Renal cortex interstitium (tissue), 11 donors: ENCODE data around the gene ATF7. TPM values are rescaled to one million over a fixed set of nuclear protein-coding genes. Genes with fewer than 3 reads are reported as not detected.
"Not testable (repeated sequence)": the region's sequence is repeated elsewhere in the genome, so short reads cannot be mapped to it uniquely, and the experiment has no call there.

Source experiments
- DNase-seq, 11 donors: peaks; one replicate each; pipeline ENCODE4 v3.0.0-alpha.2; 2013; ENCODE audit warnings: low read depth in 9 of 11, low spot score in 4 of 11; ENCODE audit errors: extremely low read depth in 1 of 11
- polyA plus RNA-seq, 3 donors: library from polyadenylated mRNA; unstranded; fragments of 120-200 nt; gene quantifications; one replicate each; pipeline ENCODE4 v1.2.1, GENCODE V29; 2013; ENCODE audit not compliant: insufficient read length in 3 of 3

The ATF7 gene
- polyA plus RNA-seq, 3 donors: 41.3 to 43.9 (median 43.6) TPM

GRCh38 chr12:53643232-53643979 lies 17.2 kb upstream of the ATF7 start:
- no peak for DNase-seq

GRCh38 chr12:53638057-53638456 lies 11.9 kb upstream of the ATF7 start:
- DNase-seq: no peak

- DNase-seq: no peak
Measured at GRCh38 chr12:53636641-53637040, 10.5 kb upstream of the ATF7 start.

GRCh38 chr12:53635708-53636107 lies 9.5 kb upstream of the ATF7 start:
- DNase-seq: not testable (repeated sequence)

- no peak for DNase-seq
Measured at GRCh38 chr12:53631721-53632120, 5.5 kb upstream of the ATF7 start.

GRCh38 chr12:53627919-53628318 lies 1.7 kb upstream of the ATF7 start:
- no peak for DNase-seq

GRCh38 chr12:53626702-53627169 lies 554 bp upstream of the ATF7 start:
- DNase-seq: no peak

- no peak for DNase-seq
Measured at GRCh38 chr12:53625373-53625945, 723 bp downstream of the ATF7 start.

- DNase-seq: no peak
Measured at GRCh38 chr12:53624956-53625355, 1.2 kb downstream of the ATF7 start.

GRCh38 chr12:53624458-53624857 lies 1.7 kb downstream of the ATF7 start:
- DNase-seq: no peak

GRCh38 chr12:53623548-53624385 lies 2.4 kb downstream of the ATF7 start:
- peak in 6 of 11 donors; percentile 31 to 64 (median 46) for DNase-seq

- DNase-seq: no peak
Measured at GRCh38 chr12:53622724-53623123, 3.5 kb downstream of the ATF7 start.

GRCh38 chr12:53618275-53618674 lies 7.9 kb downstream of the ATF7 start:
- DNase-seq: no peak

GRCh38 chr12:53617700-53618099 lies 8.5 kb downstream of the ATF7 start:
- DNase-seq: no peak

GRCh38 chr12:53616950-53617349 lies 9.2 kb downstream of the ATF7 start:
- no peak for DNase-seq

GRCh38 chr12:53613821-53614220 lies 12.4 kb downstream of the ATF7 start:
- DNase-seq: no peak

GRCh38 chr12:53612978-53613377 lies 13.2 kb downstream of the ATF7 start:
- DNase-seq: no peak

- no peak for DNase-seq
Measured at GRCh38 chr12:53611304-53611703, 14.9 kb downstream of the ATF7 start.

GRCh38 chr12:53606688-53607087 lies 19.5 kb downstream of the ATF7 start:
- not testable (repeated sequence) for DNase-seq

- DNase-seq: no peak
Measured at GRCh38 chr12:53604581-53604980, 21.6 kb downstream of the ATF7 start.
